ENCODE data around the gene LTA4H. TPM values are rescaled to one million over a fixed set of nuclear protein-coding genes. Genes with fewer than 3 reads are reported as not detected.
A peak's percentile ranks its signal among the peaks of the same experiment; 100 is the strongest.

The LTA4H gene
- total RNA-seq, 6 experiments from 2014 or later = 19.0 to 32.5 (median 27.1) TPM

- no peaks in the 10 kb centered on the region for H3K9me3 ChIP-seq
- ATAC-seq = peak in 1 of 4 donors; percentile 1
- H3K36me3 ChIP-seq = peaks cover 0 to 14% (median 5%) of the 10 kb centered on the region in 4 donors
- no peaks in the 10 kb centered on the region for H3K27me3 ChIP-seq
- H3K4me1 ChIP-seq = peaks cover 0 to 56% (median 11%) of the 10 kb centered on the region in 4 donors
- TF ChIP-seq, protein P1, sequence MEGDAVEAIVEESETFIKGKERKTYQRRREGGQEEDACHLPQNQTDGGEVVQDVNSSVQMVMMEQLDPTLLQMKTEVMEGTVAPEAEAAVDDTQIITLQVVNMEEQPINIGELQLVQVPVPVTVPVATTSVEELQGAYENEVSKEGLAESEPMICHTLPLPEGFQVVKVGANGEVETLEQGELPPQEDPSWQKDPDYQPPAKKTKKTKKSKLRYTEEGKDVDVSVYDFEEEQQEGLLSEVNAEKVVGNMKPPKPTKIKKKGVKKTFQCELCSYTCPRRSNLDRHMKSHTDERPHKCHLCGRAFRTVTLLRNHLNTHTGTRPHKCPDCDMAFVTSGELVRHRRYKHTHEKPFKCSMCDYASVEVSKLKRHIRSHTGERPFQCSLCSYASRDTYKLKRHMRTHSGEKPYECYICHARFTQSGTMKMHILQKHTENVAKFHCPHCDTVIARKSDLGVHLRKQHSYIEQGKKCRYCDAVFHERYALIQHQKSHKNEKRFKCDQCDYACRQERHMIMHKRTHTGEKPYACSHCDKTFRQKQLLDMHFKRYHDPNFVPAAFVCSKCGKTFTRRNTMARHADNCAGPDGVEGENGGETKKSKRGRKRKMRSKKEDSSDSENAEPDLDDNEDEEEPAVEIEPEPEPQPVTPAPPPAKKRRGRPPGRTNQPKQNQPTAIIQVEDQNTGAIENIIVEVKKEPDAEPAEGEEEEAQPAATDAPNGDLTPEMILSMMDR (IDR thresholded peaks at IDR 0.05) = no peak
- no peak for TF ChIP-seq POLR2A (IDR thresholded peaks at IDR 0.05)
- intact Hi-C loops (cut with DNase I) = no loop called here
- 98% methylated on average over 8 of the region's 11 CpGs for WGBS (ENCODE audit: insufficient coverage, low coverage, low lambda C conversion rate, missing lambda C conversion rate)
- H3K4me3 ChIP-seq = no peak overlapping the region
- no peak for DNase-seq
- H3K27ac ChIP-seq = peak overlapping the region in 1 of 3 donors; percentile 77
Observed at GRCh38 chr12:95977764-95978305, 57.6 kb downstream of the LTA4H start.

GRCh38 chr12:95976416-95976832, 59.0 kb downstream of the LTA4H start:
- ATAC-seq (peak; percentile 67 to 91 (median 86)), DNase-seq (peak; percentile 51 to 89 (median 78))
- Histone ChIP-seq H3K27ac (peak overlapping the region in 2 of 3 donors; percentile 56 to 77), H3K4me1 (peaks cover 0 to 68% (median 13%) of the 10 kb centered on the region in 4 donors), H3K36me3 (peaks cover 0 to 9% (median 4%) of the 10 kb centered on the region in 4 donors), H3K27me3 (no peaks in the 10 kb centered on the region), H3K4me3 (no peak overlapping the region), H3K9me3 (no peaks in the 10 kb centered on the region)
- WGBS (ENCODE audit: insufficient coverage, low coverage, low lambda C conversion rate, missing lambda C conversion rate) = 13% methylated on average over 7 of the region's 8 CpGs
- intact Hi-C loops (cut with DNase I) = no loop called here
- no peak for TF ChIP-seq POLR2A (IDR thresholded peaks at IDR 0.05)
- TF ChIP-seq, protein P1 (IDR thresholded peaks at IDR 0.05) = no peak

GRCh38 chr12:95975491-95975890, 59.9 kb downstream of the LTA4H start:
- peaks cover 0 to 8% (median 4%) of the 10 kb centered on the region in 4 donors for H3K36me3 ChIP-seq
- intact Hi-C loops (cut with DNase I) = no loop called here
- WGBS (ENCODE audit: insufficient coverage, low coverage, low lambda C conversion rate, missing lambda C conversion rate) = 78% methylated on average over 4 of the region's 4 CpGs
- ATAC-seq (no peak), DNase-seq (no peak)
- H3K9me3 ChIP-seq = no peaks in the 10 kb centered on the region
- H3K4me1 ChIP-seq = peaks cover 0 to 68% (median 13%) of the 10 kb centered on the region in 4 donors
- peak overlapping the region in 1 of 3 donors; percentile 77 for H3K27ac ChIP-seq
- H3K27me3 ChIP-seq = no peaks in the 10 kb centered on the region
- no peak for TF ChIP-seq POLR2A (IDR thresholded peaks at IDR 0.05)
- TF ChIP-seq, protein P1 (IDR thresholded peaks at IDR 0.05) = no peak
- H3K4me3 ChIP-seq = no peak overlapping the region

DNA sequence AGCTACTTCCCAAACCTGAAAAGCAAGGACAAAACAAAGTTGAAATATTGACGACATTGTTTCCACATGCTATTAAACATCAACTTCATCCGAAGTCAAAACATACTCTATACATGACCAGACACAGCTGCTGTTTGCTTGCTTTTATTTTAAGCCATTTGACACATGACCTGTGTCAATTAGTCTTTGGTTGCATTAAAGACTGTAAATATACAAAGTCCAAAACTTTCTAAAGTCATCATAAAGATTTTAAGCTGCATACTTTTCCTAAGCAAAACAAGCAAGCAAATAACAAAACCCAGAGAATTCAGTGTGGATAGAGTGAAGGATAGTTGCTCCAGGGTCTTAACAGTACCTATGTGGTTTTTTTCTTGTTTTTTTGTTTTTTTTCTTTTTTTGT, 61.0 kb downstream of the LTA4H start:
- Histone ChIP-seq H3K27ac (peak overlapping the region in 1 of 3 donors; percentile 77), H3K4me3 (no peak overlapping the region), H3K27me3 (no peaks in the 10 kb centered on the region), H3K36me3 (peaks cover 0 to 8% (median 4%) of the 10 kb centered on the region in 4 donors), H3K4me1 (peaks cover 0 to 67% (median 13%) of the 10 kb centered on the region in 4 donors), H3K9me3 (no peaks in the 10 kb centered on the region)
- DNase-seq (no peak), ATAC-seq (no peak)
- TF ChIP-seq POLR2A (IDR thresholded peaks at IDR 0.05) = no peak
- TF ChIP-seq, protein P1 (IDR thresholded peaks at IDR 0.05) = no peak
- 26% methylated on average over 2 of the region's 2 CpGs for WGBS (ENCODE audit: insufficient coverage, low coverage, low lambda C conversion rate, missing lambda C conversion rate)
- intact Hi-C loops (cut with DNase I) = no loop called here
